Activated T-cell treated with anti-CD3 and anti-CD28 coated beads for 24 hours (primary cell): ENCODE data around the gene TSFM.
"Not testable (repeated sequence)": the region's sequence is repeated elsewhere in the genome, so short reads cannot be mapped to it uniquely, and the experiment has no call there.

ENCODE experiments used
- DNase-seq: peaks from one replicate; pipeline ENCODE4 v3.0.0-alpha.2; 2020; ENCODE audit warnings: low read depth

The TSFM gene

GRCh38 chr12:57763881-57764661, 18.5 kb upstream of the TSFM start:
- no peak for DNase-seq

DNA sequence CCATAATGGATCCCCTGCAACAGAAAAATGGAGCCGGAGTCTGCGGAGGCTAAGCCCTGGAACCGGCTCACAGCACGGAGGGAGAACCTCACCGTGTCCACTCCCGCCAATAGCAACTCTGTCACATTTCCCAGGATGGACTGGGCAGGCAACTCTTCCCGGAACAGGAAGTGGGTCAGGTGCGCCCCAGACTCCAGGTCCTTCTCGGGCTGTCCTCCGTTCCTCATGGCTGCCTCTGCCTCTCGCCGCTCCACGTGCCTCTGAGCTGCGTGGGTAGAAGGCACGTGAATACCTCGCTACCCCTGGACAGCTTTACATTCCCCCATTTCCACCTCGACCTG, 18.0 kb upstream of the TSFM start:
- no peak for DNase-seq

DNA sequence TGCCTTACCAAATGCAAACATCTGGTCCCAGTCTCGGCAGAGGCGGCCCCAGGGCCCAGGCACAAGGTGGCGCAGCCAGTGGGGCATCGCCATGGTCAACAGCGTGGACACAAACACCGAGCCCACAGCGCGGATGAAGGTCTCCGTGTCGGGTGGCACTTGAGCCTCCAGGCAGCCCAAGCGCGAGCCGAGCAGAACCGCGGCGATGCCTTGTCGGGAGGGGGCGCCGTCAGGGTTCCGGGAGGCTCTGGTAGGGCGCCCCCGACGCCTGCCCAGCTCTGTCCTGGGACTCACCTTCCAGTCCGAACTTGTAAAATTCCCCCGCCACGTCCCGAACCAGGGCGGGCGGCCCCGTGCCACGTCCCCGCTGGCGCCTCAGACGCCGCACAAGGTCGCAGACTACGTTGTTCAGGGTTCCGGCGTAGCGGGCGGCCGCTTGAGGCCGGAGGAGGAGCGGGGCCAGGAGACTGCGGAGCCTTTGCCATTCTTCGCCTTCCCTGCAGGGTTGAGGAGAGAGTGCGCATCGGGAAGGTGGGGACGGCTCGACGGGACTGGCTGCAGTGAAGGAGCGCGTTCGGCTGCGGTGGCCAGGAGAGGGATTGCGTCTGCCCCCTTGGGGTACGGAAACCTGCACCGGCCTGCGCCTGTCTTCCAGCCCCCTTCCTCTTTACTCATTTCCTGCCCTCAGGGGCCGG, 17.4 kb upstream of the TSFM start:
- DNase-seq, result no peak

- no peak for DNase-seq
These were observed 16.7 kb upstream of the TSFM start for GRCh38 chr12:57765698-57766463.

DNA sequence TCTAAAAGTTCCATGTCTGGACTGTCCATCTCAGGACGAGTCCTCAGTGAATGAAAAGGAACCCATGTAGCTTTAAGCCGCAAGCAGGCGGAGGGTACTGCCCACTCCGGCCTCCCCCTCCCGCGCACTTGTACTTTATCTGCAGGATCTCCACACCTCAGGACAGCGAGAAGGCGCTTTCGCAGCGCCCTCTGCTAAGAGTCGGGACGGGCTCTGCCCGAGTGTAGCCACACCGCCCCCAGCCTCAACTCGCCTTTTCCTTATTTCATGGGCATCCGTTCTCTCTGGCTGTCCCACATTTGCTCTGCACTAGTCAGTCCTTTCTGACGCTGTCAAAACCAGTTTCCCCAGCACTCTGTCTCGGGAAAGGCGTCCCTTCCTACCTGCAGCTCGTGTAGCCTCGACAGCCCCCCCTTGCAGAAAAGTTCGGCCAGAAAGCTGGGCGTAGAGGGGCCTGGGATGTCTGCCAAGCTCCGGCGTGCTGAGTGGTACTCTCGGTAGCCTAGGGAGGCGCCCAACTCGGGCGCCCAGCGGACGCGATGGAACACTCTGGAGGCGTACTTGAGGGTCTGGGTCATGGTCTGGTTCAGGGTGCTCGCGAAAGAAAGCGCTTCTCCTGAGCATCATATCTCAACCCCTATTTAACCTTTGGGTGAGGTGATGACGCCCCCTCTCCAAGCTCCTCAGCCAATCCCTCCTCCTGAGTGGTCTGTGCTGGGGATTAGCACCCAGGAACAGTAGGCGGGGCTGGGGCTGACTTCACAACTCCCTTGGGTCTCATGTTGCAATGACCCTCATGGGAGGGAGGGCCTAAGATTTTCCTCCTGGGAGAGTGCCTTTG, 15.9 kb upstream of the TSFM start, which contains the start of gene CYP27B1:
Gene CYP27B1 (minus strand): TSS at position 615 of the 841 bp plus-strand sequence. CDS start 37 bp downstream, at position 578.
- DNase-seq, result no peak

DNA sequence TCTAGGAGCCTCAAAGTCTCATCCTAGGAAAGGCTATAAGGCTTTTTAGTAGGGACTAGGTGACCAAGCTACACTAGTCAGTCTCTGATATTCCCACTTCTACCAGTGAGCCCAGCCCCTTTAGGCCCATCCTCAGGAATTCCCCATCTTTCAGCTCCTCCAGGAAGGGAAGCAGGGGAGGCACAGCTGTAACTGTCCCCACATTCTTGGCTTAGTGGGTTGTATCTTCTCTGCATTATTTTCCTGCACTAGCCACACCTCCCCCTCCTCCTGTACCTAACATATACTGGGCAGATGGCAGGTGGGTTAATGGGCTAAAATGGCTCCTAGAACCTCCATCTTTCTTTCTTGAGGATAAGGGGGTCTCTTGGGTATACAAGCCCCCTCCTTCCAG, 15.3 kb upstream of the TSFM start:
- no peak for DNase-seq

DNA sequence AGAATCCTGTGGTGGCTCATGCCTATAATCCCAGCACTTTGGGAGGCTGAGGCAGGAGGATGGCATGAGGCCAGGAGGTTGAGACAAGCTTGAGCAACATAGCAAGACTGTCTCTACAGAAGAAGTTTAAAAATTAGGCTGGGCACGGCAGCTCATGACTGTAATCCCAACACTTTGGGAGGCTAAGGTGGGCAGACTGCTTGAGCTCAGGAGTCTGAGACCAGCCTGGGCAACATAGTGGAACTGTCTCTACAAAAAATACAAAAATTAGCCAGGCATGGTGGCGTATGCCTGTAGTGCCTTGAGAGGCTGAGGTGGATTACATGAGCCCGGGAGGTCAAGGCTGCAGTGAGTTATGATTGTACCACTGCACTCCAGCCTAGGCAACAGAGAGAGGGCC, 14.7 kb upstream of the TSFM start:
- no peak for DNase-seq

DNA sequence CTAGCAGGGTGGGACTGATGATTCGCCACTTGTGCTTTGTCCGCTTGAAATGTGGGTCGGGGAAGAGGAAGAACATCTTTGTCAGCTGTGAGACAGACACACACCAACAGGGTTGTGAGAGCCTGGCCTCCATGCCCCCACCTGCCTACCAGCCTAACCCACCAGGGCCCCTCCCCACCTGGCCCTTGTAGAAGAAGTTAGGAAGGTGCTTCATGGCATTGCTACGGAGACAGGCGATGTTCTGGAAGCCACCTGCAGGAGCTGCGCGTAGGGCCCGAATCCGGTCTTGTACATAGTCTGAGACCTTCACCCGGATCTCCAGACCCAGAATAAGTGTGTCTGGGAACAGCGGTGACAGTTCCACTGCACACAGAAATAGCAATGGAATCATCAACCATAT, 13.0 kb upstream of the TSFM start:
- no peak for DNase-seq

DNA sequence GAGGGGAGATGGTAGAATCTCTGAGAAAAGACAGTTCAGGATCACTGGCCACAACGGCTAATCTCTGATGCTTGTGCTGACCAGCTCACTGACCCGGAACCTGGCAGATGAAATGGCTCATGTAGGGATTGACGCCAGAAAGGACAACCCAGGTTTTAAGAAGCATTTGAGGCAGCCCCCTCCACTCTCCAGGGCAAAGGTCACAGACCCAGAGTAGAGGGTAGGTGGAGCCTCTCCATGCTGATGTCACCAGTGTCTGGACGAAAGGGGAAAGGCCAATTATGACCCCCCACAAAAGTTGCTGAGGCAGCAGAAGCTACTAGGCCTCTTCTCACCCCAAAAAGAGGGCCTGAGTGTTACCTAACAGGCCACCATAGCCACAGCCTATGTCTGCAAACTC, 11.9 kb upstream of the TSFM start:
- no peak for DNase-seq

- DNase-seq, result peak; percentile 91
These were observed 11.2 kb upstream of the TSFM start for GRCh38 chr12:57771236-57771872.

GRCh38 chr12:57771873-57772428, 10.6 kb upstream of the TSFM start, which contains the start of gene METTL1:
Gene METTL1 (minus strand): TSS chr12:57772105. CDS start chr12:57772083, 22 bp downstream.
- DNase-seq, result peak; percentile 92

DNA sequence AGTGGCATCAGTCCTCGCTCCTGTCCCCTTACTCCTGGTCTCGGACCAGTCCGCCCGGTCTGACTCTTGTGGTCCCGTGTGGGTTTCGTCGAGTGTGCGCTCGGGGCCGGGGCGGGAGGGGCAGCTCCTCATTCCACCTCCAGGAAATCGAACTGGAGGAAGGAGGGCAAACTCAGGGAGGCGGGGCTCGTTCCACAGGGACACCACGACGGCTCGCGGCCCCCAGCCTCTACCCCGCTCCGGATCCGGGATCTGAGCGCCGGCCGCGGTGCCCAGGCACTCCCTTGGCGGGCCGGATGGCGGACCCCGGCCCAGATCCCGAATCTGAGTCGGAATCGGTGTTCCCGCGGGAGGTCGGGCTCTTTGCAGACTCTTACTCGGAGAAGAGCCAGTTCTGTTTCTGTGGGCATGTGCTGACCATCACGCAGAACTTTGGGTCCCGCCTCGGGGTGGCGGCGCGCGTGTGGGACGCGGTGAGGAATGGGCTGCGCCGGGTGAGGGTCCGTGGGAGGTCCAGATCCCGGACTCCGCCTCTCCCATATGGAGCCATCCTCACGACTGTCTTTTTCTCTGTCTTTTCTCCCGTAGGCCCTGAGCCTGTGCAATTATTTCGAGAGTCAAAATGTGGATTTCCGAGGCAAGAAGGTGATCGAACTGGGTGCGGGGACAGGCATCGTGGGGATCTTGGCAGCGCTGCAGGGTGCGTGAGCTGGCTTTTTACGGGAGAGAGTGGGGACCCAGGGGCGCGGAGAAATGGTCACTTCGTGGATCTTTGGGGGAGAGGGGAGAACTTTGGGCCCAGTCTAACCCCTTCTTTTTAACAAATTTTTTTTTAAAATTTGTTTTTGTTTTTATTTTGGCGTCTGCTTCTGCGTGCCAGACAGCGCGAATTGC, 9.9 kb upstream of the TSFM start, which contains the start of gene EEF1AKMT3:
Gene EEF1AKMT3 (plus strand): TSS at position 186 of the 894 bp plus-strand sequence. CDS start 111 bp downstream, at position 297.
- DNase-seq, result no peak

- DNase-seq, result not testable (repeated sequence)
These were observed 8.0 kb upstream of the TSFM start for GRCh38 chr12:57774634-57775033.

DNA sequence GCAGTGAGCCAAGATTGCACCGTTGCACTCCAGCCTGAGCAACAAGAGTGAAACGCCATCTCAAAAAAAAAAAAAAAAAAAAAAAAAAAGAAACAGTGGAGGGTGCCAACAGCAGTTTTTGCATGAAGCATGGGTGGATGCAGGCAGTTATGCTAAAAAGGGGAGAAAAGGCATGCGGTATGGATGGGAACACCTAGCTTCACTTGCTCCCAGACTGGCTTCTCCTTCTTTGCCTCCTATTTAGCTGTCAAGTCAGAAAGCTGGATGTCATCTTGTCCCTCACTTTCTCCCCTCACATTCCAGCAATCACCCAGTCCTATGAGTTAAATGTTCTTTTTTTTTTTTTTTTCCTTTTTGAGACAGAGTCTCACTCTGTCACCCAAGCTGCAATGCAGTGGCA, 7.5 kb upstream of the TSFM start:
- no peak for DNase-seq

DNA sequence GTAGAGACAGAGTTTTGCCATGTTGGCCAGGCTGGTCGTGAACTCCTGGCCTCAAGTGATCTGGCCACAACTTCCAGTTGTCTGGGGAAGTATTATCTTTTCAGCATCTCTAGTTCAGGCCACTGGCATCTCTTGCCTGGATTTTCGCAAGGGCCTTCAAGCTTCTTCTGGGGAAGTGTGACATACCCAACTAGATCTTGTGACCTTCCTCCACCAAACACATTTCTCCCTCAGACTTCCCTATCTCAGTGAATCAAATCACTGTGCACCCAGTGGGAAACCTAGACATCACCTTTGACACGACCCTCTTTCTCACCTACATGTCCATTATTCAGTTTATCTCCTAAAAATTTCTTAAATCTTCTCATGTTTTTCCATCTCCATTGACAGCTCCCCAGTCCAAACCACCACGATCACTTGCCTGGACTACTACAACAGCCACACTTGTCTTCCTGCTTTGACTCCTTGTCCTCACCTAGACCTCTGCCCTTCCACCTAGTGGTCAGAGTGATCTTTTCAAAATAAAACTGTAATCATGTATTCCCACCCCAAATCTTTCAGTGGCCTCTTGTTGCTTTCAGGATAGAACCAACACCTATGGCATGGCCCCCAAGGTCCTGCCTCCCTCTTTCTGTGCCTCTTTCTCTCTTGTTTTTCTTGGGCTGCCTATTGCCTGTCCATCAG, 6.9 kb upstream of the TSFM start:
- DNase-seq, result no peak

DNA sequence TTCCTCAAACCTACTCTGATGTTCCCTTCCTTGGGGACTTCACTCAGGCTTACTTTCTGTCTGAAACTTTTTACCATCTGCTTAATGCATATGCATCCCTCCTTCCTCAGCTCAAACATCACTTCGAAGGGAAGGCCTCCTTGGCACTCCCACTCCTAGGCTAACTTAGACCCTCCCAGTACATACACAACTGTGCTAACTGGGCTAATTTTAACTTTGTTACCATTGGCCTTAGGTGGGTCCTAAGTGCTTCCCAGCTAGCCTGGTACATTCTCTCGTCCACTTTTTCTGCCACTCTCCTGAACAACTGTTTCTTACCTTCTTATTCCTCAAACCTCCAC, 6.4 kb upstream of the TSFM start:
- DNase-seq, result no peak

GRCh38 chr12:57777367-57777766, 5.2 kb upstream of the TSFM start:
- DNase-seq, result no peak

DNA sequence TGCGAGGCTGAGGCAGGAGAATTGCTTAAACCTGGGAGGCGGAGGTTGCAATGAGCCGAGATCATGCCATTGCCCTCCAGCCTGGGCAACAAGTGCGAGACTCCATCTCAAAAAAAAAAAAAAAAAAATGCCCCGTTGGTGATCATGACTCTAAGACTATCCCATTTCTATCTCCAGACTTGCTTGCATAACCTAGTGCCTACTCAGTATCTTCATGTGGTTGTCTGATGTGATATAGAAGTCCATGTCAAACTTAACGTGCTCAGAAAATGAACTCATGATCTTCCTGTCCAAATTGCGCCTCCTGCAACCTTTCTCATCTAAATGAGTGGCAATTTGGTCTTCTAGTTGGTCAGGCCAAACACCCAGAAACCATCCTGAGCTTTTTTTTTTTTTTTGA, 4.7 kb upstream of the TSFM start:
- no peak for DNase-seq

DNA sequence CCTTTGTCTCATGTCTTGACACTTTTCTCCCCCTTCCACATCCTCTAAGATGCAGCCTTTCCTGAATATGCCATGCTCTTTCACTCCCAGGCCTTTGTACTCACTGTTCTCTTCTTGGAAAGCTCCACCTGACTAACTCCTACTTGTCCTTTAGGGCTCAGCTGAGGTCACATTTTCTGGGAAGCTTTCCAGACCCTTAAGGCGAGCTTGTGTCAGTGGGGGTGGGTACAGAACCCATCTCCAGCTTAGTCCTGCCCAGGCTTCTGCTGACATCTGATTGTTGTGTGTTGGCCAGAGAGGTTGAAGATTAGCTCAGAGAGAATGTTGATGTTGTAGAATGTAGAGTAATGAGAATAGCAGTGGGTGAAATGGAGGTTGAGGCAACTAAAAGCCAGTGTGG, 2.9 kb upstream of the TSFM start:
- DNase-seq, result no peak
